AG09319 (cell line): Measurements from ENCODE around the gene GNAT1.
"Not testable (repeated sequence)": the region's sequence is repeated elsewhere in the genome, so short reads cannot be mapped to it uniquely, and the experiment has no call there.

Experiments
- DNase-seq: peaks from one replicate; pipeline ENCODE4 v3.0.0-alpha.2; 2010; ENCODE audit warnings: low read depth; ENCODE audit errors: extremely low read depth
- TF ChIP-seq, protein P1 (sequence below): IDR thresholded peaks from 2 replicates; pipeline ENCODE4 v1.5.1; 2011; ENCODE audit warnings: low read depth, mild to moderate bottlenecking, inconsistent platforms, low read length, moderate library complexity

The GNAT1 gene

DNA sequence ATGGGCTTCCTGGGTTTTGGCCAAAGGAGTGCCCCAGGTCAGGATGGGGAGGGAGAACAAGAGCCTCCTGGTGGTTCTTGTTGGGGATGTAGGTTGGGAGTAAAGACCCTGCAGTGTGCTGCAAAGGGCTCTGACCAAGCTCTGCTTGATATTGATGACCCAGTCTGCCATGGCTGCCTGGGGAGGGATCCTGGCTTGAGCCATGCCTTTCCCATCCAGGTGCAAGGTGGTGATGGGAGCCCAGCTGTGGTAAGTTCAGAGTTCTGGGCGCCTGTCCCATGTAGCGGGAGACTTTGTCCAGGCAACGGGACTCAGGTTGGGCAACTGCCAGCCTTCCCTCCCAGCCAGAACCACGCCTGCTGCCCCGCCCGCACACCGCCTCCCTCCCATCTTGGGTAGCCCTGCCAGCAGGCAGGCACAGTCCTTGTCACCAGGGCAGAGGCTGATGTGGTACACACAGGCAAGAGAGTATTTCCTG is 47.2 kb downstream of the GNAT1 start:
- TF ChIP-seq, protein P1, sequence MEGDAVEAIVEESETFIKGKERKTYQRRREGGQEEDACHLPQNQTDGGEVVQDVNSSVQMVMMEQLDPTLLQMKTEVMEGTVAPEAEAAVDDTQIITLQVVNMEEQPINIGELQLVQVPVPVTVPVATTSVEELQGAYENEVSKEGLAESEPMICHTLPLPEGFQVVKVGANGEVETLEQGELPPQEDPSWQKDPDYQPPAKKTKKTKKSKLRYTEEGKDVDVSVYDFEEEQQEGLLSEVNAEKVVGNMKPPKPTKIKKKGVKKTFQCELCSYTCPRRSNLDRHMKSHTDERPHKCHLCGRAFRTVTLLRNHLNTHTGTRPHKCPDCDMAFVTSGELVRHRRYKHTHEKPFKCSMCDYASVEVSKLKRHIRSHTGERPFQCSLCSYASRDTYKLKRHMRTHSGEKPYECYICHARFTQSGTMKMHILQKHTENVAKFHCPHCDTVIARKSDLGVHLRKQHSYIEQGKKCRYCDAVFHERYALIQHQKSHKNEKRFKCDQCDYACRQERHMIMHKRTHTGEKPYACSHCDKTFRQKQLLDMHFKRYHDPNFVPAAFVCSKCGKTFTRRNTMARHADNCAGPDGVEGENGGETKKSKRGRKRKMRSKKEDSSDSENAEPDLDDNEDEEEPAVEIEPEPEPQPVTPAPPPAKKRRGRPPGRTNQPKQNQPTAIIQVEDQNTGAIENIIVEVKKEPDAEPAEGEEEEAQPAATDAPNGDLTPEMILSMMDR, result 0 out of 2 replicates have a peak, but pooled peaks have one; percentile 0
- no peak for DNase-seq

DNA sequence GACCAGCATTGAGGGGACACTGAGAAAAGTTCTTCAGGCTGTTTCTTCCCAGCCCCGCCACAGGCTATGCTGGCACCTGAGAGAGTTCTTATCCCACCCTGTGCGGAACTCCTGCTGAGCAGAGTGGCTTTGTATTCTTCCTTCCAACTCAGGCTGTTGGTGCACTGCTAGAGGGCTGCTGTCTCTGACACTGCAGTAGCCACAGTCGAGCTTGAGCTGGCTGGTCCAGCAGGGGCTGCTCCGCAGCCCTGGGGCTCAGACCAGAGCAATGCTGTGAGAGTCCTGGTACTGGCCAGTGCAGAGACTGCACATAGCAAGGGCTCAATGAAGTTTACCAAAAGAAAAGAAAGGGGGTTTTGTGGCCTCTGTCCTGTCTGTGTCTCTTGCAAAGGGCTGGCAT is 48.2 kb downstream of the GNAT1 start:
- TF ChIP-seq, protein P1, result no peak
- no peak for DNase-seq

DNA sequence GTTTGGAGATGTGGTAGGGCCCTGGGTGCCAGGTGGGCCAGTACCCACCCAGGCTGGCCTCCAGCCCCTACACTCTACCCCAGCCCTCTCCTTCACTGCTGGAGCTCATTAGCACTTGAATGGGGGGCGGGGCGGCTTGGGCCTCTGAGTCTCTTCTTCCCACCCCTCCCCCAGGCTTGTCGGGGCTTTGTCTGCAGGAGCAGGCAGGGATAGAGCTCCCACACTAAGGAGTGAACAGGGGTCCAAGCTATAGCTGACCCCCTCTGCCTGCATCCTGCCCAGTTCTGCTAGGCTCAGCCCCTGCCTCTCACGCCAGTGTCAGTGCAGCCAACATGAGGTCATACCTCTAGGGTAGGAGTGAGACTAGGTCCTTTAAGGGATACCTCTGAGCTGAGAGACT is 49.8 kb downstream of the GNAT1 start:
- no peak for DNase-seq
- TF ChIP-seq, protein P1, result no peak

DNA sequence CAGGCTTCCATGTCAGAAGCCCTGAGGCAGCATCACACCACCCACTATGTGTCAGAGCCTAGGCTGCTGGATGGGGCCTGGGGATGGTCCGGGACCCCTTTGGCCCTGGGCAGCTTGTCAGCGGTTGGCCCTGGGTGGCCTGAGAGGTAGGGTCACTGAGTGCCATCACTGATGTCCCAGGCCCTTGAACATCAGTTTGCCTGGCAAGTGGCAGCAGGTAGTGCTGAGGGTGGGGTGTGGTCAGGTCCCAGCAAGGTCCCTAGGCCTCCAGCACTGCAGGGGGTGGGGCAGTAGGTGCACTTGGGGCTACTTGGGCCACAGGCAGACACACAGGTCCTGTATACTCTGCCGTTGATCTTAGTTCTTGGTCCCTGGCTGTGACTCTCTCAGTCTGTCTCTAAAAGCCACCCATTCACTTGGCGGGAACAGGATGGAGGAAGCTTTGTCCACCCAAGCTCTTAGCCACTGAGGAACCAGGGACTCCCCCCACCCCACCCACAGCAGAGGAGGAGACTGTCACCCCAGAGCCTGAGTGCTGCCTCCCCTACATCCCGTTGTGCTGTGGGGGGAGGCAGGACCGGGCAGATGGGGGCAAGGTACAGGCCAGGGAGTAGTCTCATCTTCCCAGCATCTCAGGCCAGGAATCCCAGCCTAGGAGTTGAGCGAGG is 50.4 kb downstream of the GNAT1 start:
- TF ChIP-seq, protein P1, result no peak
- DNase-seq, result no peak

DNA sequence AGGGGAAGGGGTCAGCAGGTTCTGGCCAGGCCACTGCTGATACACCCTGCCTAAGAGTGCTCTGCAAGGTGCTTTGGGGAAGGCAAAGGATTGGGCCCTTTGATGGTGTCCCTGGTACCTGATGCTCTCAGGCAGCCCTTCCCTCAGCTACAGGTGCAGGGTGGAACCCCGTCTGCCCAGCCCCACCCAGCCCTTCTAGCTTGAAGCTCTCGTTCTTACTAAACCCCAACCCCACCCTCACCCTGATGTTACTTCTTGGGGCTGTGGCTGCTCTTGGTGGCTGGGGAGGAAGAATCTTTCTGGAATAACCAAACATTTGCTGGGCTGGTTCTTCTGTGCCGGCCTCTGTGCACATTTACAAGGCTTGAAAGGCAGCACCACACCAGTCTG is 51.0 kb downstream of the GNAT1 start:
- TF ChIP-seq, protein P1, result no peak
- DNase-seq, result no peak

DNA sequence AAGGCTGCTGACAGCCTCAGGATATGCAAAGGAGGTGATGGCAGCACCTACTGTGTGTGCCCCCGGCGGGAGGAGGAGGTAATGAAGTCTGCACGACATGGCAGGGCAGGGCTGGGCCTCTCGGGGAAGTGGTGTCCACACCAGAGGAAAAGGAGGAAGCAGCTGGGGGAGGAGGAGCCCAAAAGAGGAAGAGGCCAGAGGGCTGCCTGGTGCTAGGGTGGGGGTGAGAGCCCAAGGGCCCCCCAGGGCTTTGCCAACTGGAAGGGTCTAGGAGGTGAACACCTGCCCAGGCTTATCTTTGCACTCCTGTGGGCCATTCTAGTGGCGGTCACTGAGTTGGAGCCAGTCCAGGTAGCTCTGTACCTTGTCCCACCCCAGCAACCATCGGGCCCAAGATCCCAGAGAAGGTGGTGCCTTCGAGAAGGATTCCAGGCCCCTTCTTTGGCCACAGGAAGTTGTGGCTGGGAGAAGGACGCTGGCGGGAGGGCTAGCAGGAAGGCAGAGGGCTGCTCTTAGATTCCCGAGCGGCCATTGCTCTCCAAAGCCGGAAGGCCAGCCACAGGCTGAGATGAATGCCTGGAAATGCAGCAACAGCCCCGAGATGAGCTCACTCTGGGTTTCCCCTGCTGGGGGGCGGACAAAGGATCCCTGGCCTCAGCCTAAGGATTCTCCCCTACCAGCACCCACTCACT is 51.6 kb downstream of the GNAT1 start:
- DNase-seq, result no peak
- TF ChIP-seq, protein P1, result no peak

DNA sequence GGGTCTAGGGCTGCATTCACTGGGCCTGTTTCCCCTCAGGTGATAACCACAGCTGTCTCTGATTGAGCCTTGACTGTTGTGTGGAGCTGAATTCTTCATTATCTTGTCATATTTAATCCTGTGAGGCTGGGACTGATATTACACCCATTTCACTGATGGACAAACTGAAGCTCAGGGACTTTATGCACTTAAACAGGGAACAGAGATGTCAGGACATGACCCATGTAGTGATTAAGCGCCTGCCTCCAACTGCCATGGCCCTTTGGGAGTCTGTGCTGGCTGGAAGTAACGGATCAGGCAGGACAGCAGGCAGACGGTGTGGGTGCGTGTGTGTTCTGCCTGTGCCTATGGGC is 52.1 kb downstream of the GNAT1 start:
- no peak for DNase-seq
- TF ChIP-seq, protein P1, result no peak

DNA sequence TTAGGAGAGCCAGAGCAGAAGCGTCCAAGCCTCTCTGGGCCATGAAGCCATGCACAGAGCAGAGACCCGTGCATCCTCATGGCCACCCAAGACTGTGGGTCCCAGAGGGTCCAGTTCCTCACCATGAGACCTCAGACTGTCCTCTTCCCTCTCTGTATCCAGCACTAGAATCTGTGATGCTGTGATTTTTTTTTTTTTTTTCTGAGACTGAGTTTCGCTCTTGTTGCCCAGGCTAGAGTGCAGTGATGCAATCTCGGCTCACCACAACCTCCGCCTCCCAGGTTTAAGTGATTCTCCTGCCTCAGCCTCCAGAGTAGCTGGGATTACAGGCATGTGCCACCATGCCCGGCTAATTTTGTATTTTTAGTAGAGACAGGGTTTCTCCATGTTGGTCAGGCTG is 53.4 kb downstream of the GNAT1 start:
- not testable (repeated sequence) for DNase-seq
